C4-2B (cell line): ENCODE data around the gene NCOA6.

Experiments
- H3K27ac ChIP-seq: fragments of 450-650 bp; 2 replicates; pipeline ENCODE4 v1.5.1; 2017
- ZFX ChIP-seq: fragments of 450-650 bp; IDR thresholded peaks from 2 replicates; pipeline ENCODE4 v1.6.1; 2017
- TF ChIP-seq, protein P1 (sequence below): fragments of 450-650 bp; conservative IDR thresholded peaks from 2 replicates; pipeline ENCODE4 v1.5.1; 2017; ENCODE audit warnings: mild to moderate bottlenecking

Gene NCOA6

DNA sequence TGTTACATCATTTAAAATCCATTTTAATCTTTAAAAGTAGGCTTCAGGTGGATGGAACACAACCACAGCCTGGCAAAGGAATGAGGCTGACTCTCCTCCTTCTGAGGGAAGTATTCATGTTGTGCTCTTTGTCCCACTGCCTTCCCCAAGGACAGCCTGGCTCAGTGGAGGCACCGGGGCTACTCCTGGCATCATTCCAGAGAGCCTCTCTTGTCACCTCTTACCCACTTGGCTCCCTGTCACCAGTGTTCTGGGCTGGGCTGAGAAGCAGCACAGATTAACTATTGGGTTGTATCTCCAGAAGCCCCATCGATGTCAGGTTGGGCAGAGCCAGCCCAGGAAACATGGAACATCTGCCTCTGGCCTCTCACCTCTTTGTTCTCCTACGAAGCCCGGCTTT, 132.0 kb downstream of the NCOA6 start:
- no peak overlapping the region for H3K27ac ChIP-seq
- TF ChIP-seq, protein P1, sequence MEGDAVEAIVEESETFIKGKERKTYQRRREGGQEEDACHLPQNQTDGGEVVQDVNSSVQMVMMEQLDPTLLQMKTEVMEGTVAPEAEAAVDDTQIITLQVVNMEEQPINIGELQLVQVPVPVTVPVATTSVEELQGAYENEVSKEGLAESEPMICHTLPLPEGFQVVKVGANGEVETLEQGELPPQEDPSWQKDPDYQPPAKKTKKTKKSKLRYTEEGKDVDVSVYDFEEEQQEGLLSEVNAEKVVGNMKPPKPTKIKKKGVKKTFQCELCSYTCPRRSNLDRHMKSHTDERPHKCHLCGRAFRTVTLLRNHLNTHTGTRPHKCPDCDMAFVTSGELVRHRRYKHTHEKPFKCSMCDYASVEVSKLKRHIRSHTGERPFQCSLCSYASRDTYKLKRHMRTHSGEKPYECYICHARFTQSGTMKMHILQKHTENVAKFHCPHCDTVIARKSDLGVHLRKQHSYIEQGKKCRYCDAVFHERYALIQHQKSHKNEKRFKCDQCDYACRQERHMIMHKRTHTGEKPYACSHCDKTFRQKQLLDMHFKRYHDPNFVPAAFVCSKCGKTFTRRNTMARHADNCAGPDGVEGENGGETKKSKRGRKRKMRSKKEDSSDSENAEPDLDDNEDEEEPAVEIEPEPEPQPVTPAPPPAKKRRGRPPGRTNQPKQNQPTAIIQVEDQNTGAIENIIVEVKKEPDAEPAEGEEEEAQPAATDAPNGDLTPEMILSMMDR, result no peak
- no peak for TF ChIP-seq ZFX

DNA sequence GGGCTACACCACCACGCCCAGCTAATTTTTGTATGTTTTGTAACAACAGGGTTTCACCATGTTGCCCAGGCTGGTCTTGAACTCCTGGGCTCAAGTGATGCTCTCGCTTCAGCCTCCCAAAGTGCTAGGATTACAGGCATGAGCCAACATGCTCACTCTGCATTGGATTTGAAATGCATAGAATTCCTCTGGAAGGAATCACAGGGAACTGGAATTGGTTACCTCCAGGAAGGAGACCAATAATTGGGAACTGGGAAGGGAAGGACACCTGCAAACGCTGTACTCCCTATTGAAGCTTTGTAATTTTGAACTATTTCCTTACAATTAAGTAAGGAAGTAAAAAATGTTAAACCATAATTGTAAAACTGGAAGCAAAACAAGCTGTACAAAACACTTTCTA, 133.6 kb downstream of the NCOA6 start:
- TF ChIP-seq, protein P1, result no peak
- TF ChIP-seq ZFX, result no peak

DNA sequence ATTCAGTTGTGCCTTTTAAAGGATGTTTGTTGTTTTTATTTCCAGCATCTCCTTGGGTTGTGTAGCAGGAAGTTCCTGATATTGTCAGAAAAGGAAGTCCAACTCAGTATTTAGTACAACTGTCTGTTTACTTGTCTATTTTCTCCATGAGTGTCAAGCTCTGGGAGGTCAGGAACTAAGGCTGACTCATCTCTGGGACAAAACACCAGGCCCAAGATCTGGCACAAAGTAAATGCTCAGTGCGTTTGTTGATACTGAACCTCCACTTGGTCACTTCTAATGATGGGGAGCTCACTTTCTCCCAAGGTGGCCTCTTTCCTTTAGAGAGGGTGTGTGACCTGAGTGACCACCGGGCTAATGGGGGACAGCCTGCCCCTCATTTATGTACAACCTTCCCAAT, 136.0 kb downstream of the NCOA6 start:
- H3K27ac ChIP-seq, result peak overlapping the region; percentile 22; the same call in 1 of the 2 replicates
- TF ChIP-seq, protein P1, result no peak
- TF ChIP-seq ZFX, result no peak

More for the DNA sequence above, 133.6 kb downstream of the NCOA6 start:
- no peak overlapping the region for H3K27ac ChIP-seq

DNA sequence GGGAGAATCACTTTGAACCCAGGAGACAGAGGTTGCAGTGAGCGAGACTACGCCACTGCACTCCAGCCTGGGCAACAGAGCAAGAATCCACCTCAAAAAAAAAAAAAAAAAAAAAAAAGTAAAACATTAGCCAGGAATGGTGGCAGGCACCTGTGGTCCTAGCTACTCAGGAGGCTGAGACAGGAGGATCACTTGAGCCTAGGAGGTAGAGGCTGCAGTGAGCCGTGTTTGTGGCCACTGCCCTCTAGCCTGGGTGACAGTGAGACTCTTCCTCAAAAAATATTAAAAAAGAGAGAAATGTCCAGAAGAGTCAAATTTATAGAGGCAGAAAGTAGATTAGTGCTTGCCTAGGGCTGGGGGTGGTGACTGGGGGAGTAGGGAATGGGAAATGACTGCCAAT, 141.8 kb downstream of the NCOA6 start:
- H3K27ac ChIP-seq, result no peak overlapping the region
- TF ChIP-seq, protein P1, result no peak
- no peak for TF ChIP-seq ZFX

DNA sequence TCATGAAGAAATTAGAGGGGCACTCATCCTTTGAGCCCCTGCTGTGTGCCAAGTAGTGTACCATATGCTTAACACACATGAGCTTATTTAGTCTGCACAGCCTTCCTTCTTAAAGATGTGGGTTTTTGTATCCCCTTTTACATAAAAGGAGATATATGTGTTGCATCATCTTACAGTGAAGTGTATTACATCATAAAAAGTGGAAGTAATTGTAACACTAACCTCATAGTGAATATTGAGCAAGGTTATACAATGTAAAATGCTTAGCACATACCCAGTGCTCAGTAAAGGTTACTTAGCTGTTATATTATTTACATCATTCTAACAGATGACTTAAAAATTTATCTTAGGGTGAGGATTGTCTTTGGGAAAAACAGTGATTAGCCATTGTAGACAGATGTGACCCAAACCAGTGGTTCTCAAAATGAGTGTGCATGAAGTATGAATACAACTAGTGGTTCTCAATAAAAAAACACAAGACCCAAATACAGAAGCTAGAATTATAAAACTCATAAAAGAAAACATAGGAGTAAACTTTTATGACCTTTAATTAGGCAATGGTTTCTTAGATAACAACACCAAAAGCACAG, 144.8 kb downstream of the NCOA6 start:
- no peak overlapping the region for H3K27ac ChIP-seq
- TF ChIP-seq, protein P1, result no peak
- TF ChIP-seq ZFX, result no peak

DNA sequence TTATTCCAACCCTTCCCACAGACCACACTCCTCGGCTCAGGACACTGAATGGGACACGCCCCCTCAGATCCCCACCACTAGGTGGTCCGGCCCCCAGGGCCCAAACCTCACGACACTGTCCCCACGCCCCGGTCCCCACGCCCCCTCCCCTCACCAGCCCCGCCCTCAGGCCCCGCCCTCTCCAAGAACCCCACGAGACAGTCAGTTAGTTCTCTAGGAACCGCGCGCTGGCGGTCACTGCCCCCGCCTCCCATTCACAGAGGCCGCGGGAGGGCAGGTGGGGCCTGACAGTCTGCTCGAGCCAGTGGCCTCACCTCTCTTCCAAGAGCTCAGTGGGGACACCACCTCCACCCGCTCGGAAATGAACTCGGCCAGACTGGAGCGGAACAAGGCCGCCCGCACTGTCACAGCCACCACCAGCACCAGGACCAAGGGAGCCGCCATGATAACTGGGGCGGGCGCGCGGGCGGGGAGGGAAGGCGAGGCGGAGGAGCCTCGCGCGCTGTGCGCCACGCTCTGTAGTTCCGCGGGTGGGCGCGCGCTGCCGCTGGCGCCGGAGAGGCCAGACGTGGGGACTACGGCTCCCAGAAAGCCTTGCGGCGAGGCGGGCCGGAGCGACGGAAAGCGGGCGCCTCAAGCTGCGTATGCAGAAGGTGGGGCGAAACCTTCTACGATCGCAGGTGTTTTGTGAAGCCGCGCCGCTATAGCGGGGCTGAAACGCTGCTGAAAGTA, 148.6 kb downstream of the NCOA6 start, which contains the start of gene PIGU:
TSS of gene PIGU (minus strand) at position 451 of the 732 bp plus-strand sequence. CDS start at position 444, 7 bp downstream.
- peak within 1 kb of the TSS; percentile 67 for H3K27ac ChIP-seq
- TF ChIP-seq, protein P1, result no peak
- peak; percentile 93 for TF ChIP-seq ZFX

DNA sequence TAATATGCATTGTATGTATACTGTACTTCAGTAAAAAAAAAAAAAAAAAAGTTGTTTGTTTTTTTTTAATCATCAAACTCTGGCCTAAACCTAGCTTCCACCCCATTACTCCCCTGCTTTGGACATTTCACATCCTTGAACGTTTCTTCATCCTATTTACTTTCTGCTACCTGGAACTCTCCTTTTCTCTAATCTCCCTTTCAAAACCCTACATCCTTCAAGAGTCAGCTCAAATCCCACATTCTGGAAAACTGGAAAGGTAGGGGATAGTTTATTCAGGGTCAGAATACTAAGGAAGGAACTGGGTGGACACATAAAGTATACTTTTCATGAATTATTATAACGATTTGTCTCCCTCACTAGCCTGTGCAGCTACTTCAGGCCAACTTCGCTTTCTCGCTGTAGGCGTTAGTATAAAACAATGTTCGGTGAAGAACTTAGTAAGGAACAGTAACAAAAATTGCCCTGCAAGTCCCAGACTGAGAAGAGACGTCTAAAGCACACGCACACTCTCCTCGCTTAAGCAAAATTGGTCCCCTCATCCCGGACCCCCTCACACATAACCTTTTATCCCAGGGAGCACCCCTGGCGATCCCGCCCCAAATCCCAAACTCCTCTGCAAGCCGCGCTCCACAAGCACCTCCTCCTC, 149.3 kb downstream of the NCOA6 start:
- TF ChIP-seq ZFX, result no peak
- TF ChIP-seq, protein P1, result no peak
- H3K27ac ChIP-seq, result peak overlapping the region; percentile 67
